Activated CD4-positive, alpha-beta T cell treated with anti-CD3 and anti-CD28 coated beads for 4 hours (primary cell): ENCODE measurements around the gene SPSB2.

ENCODE experiments used
- DNase-seq, 2 donors: peaks; one replicate each; pipeline ENCODE4 v3.0.0-alpha.2; 2020

The SPSB2 gene

DNA sequence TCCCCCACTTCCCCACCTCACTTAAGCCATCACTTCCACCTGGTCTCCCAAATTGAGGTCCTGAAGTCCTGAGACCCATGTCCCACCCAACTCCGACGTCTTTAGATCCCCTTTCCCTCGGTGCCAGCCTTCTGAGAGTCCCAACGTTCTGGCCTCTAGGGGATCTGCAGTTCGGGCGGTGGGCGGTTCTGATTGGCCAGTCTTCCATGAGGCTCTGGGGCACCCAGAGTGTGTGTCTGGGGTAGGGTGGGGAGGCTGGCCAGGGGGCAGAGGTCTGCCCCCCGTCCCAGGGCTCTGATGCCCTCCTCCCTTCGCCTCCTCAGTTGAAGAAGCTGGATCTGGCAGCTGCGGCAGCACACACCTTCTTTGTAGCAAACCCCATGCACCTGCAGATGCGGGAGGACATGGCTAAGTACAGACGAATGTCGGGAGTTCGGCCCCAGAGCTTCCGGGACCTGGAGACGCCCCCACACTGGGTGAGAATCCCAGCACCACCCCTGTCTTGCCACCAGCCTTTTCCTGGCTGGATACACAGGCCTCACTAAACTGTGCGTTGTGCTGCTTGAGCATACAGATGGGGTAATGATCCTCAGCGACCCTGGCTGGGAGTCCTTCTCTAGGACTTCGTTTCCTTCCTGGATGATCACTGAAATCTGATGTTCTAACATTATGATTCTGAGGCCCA lies 43.4 kb downstream of the SPSB2 start:
- DNase-seq = no peak

DNA sequence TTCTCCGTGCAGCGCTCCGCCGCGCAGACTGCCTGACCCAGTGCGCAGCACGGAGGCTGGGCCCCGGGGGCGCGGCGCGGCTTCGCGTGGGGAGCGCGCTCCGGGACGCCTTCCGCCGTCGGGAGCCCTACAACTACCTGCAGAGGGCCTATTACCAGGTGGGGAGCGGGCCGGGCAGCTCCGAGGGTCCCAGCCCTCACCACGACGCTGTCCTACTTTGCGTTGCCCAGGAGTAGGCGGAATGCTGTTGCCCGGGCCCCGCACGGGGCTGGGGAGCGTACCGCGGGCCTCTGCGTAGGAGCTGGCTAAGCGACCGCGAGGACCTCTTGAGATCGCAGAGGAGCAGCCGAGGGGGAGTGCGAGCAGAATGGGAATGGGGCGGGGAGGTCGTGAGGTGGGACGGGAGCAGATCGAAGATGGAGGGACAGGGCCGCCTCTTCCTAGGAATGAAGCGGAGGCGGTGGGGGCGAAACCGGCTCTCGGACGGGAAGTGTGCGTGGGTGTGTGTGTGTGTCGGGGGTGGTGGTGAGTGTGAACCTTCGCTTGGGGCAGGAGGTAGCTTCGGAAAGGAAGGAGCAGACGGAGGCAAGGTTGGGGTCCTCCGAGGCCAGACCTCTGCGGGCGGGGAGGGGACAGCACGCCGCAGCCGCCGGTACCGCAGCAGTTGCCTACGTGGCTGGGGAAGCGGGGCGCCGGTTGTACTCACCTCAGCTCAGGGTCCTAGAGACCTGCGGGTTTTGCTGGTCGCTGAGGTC lies 44.1 kb downstream of the SPSB2 start:
- peak; percentile 31 to 45 for DNase-seq

DNA sequence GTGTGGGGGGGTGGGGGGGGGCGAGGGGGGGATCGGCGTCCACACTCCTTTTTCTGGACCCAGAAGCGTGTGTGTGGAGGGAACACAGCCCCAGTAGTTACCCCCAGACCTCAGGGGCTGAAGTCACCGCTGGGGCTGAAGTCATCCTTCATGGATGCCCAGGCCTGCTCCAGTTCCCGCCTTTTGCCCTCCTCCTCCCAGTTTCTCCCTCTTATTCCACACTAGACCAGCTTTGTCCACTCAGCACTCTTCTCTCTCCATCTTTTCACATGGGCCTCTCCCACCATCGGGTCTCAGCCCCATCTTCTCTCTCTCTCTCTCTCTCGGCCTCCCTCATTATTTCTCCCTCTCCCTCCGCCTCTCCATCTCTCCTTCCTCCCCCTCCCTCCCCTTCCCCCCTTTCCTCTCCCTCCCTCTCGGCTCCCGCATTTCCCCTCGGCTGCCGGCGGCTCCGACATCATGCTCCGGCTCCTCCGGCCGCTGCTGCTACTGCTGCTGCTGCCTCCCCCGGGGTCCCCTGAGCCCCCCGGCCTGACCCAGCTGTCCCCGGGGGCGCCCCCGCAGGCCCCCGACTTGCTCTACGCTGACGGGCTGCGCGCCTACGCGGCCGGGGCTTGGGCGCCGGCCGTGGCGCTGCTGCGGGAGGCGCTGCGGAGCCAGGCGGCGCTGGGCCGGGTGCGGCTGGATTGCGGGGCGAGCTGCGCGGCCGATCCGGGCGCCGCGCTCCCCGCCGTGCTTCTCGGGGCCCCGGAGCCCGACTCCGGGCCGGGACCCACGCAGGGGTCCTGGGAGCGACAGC lies 44.9 kb downstream of the SPSB2 start, which contains the start of gene P3H3:
Gene P3H3 (plus strand): TSS at position 426 of the 799 bp plus-strand sequence. CDS start 34 bp downstream, at position 460.
- DNase-seq = no peak

DNA sequence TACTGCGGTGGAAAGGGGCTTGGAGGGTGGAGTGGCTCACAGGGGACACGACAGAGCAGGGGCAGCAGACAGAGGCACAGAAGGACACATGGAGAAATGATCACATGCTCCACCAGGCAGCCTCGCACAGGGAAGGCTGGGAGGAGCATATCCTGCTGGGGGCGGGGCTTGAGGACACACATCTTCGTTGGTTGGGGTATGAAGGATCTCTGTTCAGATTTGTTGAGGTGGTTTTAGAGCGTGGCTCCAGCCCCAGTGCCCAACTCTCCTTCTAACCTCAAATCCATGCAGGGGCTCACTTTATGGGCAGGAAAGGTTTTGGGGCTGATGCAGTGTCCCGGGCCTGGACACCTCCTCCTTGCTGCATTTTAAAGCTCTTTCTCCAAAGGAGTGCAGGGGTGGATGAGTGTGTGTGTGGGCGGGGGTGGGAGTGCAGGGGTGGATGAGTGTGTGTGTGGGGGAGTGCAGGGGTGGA lies 45.6 kb downstream of the SPSB2 start:
- peak; percentile 50 to 55 for DNase-seq

DNA sequence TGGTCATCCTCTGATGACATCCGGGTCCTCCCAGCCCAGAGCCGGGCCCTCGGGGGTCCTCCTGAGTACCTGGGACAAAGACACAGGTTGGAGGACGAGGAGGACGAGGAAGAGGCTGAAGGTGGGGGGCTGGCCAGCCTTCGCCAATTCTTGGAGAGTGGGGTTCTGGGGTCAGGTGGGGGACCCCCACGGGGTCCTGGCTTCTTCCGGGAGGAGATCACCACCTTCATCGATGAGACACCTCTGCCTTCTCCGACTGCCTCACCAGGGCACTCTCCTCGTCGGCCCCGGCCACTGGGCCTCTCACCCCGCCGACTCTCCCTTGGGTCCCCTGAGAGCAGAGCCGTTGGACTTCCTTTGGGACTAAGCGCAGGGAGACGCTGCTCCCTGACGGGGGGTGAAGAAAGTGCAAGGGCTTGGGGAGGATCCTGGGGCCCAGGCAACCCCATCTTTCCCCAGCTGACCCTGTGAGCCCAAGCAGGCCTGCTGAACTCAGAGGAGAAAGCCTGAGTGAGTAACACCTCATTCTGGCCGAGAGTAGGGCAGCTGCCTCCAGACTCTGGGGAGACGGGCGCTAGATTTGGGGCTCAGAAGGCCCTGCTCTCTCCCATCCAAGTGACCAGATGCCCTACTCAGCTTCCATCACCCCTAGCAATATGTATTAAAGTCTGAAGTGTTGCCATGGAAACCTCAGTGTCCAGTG lies 46.2 kb downstream of the SPSB2 start:
- DNase-seq = no peak

DNA sequence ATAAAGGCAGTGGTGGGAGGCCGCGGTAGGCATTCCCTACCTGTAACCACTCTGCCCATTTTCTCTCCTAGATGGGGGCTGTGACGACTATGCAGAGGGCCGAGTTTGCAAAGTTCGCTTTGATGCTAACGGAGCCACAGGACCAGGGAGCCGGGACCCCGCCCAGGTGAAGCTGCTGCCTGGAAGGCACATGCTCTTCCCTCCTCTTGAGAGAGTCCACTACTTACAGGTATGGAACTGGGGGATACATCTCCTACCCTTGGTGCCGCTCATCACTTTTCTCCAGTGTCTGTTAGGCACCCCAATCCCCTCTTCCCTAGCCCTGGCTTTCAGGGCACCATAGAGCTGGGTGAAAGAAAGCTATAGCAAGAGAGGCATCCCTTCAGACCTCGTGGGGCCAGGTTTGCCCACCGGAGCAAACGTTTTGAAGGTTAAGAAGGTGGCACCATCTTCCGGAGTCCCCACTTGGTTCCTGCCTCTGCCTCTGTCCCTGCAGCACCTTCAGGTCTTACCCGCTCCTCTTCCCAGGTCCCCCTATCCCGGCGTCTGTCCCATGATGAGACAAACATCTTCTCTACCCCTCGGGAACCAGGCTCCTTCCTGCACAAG lies 46.9 kb downstream of the SPSB2 start:
- no peak for DNase-seq

DNA sequence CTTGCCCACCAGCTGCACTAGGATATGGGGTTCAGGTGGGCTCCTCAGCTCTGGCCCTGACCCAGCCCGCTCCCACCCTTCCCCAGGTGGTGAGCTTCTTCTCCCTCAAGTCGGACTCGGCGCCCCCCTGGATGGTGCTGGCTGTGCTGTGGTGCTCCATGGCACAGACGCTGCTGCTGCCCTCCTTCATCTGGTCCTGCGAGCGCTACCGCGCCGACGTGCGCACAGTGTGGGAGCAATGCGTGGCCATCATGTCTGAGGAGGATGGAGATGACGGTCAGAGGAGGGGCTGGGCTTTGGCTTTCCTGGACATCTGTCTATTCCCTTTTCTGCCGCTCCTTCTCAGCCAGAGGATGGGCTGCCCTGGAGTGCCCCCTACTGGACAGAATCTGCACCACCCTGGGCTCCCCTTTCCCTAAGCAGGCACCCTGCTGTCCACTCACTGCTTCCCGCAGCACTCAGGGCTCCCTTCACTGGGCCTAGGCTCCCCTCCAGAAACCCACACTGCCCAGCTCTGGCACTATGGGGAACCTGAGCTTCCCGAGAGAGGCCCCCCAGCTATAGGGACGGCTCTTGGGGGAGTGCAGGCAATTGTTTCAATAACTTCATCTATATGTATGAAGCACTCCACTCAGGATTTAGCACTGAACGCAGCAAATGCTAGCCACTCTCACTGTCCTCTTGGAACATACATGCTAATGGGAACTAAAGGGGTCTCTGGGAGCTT lies 47.5 kb downstream of the SPSB2 start:
- DNase-seq = peak; percentile 73 to 87

DNA sequence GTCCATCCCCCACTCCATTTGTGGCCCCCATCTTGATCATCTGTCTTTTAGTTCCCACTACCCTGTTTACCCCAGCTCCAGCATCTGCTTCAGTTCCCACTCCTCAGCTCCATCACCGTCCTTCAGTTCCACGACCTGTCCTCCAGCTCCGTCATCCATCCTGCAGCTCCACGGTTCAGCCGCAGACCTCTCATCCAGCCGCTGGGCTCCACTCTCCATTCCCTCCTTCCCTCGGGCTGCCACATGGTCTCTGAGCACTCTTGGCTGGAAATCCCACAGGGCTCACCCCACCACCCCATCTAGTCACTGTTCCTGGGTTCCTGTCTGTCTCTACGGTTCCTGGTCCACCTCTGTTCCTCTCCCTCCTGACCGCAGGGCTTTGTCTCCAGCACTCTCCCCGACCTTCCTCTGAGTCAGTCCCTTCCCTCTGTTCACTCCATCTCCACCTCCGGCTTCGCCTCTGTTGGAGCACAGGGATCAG lies 48.2 kb downstream of the SPSB2 start:
- no peak for DNase-seq

DNA sequence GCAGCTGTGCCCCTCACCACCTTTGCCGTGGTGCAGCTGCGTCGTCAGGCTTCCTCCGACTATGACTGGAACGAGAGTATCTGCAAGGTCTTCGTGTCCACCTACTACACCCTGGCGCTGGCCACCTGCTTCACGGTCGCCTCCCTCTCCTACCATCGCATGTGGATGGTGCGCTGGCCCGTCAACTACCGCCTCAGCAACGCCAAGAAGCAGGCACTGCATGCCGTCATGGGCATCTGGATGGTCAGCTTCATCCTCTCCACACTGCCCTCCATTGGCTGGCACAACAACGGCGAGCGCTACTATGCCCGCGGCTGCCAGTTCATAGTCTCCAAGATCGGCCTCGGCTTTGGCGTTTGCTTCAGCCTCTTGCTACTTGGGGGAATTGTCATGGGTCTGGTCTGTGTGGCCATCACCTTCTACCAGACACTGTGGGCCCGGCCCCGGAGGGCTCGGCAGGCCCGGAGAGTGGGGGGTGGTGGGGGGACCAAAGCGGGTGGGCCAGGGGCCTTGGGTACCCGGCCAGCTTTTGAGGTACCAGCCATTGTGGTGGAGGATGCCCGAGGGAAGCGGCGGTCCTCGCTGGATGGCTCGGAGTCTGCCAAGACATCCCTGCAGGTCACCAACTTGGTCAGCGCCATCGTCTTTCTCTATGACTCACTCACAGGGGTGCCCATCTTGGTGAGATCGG lies 48.9 kb downstream of the SPSB2 start:
- DNase-seq = no peak

DNA sequence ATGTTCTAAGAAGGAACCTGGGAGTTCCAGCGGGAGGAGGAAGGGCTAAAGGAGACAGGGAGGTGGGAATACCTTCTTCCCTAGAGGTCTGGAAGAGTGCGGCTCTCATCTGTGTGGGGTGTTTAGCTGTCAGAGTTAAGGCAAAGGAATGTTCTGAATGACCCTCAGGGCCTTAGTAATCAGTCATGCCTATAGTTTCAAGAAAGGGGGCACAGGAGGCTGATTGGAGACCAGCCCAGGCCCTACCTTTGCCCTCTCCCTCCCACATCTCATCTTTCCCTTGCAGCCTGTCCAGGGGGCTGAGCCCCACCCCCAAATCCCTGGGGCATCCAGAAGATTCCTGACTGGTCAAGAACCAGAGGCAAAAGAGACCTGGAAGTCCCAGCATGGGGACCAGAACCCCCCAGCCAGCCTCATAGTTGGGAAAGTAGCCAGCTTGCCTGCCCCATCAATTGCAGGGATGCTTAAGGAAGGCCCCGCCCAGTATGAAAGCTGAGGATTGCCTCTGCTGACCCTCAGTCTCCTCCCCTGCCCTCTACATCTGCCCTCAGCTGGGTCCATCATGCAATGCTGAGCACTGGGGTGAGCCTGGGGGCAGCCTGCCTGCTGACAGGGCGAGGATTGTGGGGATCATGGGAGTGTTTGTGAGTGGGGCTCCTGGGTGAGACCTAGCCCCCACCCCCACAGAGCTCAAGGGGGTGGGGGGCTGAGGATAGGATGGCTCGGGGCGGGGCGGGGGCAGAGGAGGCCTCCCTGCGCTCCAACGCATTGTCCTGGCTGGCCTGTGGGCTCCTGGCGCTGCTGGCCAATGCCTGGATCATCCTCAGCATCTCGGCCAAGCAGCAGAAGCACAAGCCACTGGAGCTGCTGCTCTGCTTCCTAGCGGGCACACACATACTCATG lies 49.7 kb downstream of the SPSB2 start:
- no peak for DNase-seq

DNA sequence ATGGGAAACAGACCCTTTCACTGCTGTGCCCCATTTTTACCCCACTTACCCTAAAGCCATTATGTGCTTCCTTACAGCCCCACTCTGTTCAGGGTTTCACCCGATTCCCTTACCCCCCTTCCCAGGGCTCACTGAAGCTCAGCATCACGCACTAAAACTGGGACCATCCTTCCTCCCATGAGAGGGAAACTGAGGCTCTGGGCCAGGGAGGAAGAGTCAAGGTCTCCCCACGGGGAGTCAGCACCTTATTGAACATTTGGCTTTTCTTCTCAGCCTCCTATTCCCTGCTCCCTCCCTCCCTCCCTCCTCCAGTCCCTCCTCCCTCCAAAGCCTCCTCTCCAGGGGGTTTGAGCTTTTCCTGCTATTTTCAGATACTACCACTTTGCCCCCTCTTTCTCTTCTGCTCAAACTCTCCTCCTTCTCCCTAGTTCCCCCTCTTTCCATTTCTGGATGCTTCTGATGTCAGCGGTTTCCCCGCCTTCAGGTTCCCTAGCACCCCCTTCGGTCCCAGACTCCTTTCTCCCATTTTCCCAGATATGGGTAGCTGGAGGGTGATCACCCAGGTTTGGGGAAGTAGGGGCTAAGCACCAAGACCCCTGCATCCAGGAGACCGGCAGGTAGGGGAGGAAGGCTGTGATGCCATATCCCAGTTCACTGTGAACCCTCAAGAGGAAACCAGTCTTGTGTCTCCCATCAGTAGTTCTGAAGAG lies 50.5 kb downstream of the SPSB2 start:
- DNase-seq = no peak

DNA sequence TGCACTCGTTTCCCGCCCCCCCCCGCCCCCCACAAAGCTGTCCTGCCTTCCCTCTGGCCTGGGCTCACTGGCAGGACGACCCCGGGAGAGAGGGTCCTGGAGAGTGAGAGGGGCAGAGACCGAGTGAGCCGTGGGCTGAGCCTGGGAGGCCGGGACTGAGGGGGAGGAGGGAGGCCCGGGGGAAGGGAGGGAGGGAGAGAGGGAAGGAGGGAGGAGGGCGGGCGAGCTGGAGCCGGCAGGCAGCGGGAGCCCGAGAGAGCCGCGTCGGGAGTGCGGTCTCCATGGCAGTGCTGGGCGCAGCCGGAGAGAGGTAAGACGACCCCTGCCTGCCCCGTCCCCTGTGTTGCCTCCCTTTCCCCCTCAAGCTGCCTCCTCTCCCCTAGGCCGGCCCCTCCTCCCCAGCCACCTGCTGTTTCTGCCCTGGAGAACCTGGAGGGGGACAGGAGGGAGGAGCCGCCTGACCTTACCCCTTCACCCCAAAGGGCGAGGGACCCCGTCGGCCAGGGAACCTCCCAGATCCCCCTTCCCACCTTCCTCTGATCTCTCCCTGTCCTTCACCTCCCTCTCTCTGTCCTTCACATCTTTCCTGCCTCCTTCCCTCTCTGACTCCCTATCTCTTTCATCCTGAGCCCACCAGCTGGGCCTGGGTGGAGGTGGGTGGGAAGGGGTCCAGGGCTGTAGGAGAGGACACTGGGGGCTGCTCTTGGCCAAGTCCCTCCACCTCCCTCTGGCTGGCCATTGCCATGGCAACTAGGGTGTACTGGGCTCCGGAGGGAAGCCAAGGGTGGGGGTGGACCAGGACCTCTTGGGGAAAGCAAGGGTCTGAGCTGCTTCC lies 51.3 kb downstream of the SPSB2 start, which contains the start of gene GPR162:
Gene GPR162 (plus strand): TSS at position 231 of the 835 bp plus-strand sequence. CDS start 2,078 bp downstream, outside the sequence.
- DNase-seq = no peak
